ENCODE measurements around the gene DYRK1B.

GRCh38 chr19:39870171-39870971 is 36.4 kb upstream of the DYRK1B start:
- no peak for TF ChIP-seq CTCF (conservative IDR thresholded peaks at IDR 0.05; ENCODE audit: low read depth in 2 of 2)
- no peak for TF ChIP-seq POLR2AphosphoS5 (IDR thresholded peaks at IDR 0.05; ENCODE audit: low read depth)
- no peak for TF ChIP-seq EZH2phosphoT487 (IDR thresholded peaks at IDR 0.05; ENCODE audit: unreplicated experiment)
- TF ChIP-seq, protein P1, sequence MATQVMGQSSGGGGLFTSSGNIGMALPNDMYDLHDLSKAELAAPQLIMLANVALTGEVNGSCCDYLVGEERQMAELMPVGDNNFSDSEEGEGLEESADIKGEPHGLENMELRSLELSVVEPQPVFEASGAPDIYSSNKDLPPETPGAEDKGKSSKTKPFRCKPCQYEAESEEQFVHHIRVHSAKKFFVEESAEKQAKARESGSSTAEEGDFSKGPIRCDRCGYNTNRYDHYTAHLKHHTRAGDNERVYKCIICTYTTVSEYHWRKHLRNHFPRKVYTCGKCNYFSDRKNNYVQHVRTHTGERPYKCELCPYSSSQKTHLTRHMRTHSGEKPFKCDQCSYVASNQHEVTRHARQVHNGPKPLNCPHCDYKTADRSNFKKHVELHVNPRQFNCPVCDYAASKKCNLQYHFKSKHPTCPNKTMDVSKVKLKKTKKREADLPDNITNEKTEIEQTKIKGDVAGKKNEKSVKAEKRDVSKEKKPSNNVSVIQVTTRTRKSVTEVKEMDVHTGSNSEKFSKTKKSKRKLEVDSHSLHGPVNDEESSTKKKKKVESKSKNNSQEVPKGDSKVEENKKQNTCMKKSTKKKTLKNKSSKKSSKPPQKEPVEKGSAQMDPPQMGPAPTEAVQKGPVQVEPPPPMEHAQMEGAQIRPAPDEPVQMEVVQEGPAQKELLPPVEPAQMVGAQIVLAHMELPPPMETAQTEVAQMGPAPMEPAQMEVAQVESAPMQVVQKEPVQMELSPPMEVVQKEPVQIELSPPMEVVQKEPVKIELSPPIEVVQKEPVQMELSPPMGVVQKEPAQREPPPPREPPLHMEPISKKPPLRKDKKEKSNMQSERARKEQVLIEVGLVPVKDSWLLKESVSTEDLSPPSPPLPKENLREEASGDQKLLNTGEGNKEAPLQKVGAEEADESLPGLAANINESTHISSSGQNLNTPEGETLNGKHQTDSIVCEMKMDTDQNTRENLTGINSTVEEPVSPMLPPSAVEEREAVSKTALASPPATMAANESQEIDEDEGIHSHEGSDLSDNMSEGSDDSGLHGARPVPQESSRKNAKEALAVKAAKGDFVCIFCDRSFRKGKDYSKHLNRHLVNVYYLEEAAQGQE (IDR thresholded peaks at IDR 0.05; ENCODE audit: unreplicated experiment): no peak
- TF ChIP-seq EZH2 (IDR thresholded peaks at IDR 0.05; ENCODE audit: low read depth, unreplicated experiment): no peak
- no peak for TF ChIP-seq JUNB (IDR thresholded peaks at IDR 0.05; ENCODE audit: unreplicated experiment)

Measured in GM23338 (cell line).